PC-3 (cell line): Measurements from ENCODE around the gene IFI30. TPM values are rescaled to one million over a fixed set of nuclear protein-coding genes. Genes with fewer than 3 reads are reported as not detected.

Experiments used
- ATAC-seq: fragments of 200-7000 bp; cut with Tn5 transposase; 2 replicates; pipeline ENCODE4 v1.9.1; 2020; ENCODE audit warnings: mild to moderate bottlenecking, moderate library complexity
- BruUV-seq: library from RNA; stranded (reverse); fragments of 400-500 nt; replicated peaks from 2 replicates; lab custom pipeline; 2021; lab: Mats Ljungman, UMichigan
- CTCF ChIA-PET: fragments of 300-600 bp; sonication (Branson Sonifier 250); formaldehyde crosslinking; loops from one replicate; lab custom pipeline; 2022; ENCODE audit warnings: antibody characterized with exemption; lab: Charles Lee
- POLR2A ChIA-PET: fragments of 300-600 bp; sonication (Branson Sonifier 250); formaldehyde crosslinking; loops from one replicate; lab custom pipeline; 2022; ENCODE audit warnings: antibody characterized with exemption; ENCODE audit not compliant: unreplicated experiment; lab: Charles Lee
- DNase-seq: peaks from one replicate; pipeline ENCODE4 v3.0.0-alpha.2; 2015
- H2AFZ ChIP-seq: fragments of 300-600 bp; sonication (generic); 2 replicates; pipeline ENCODE4 v1.6.0; 2016; ENCODE audit warnings: antibody characterized with exemption, low read length
- H3F3A ChIP-seq: fragments of 300-600 bp; sonication (generic); one replicate; pipeline ENCODE4 v1.6.0; 2017; ENCODE audit warnings: antibody characterized with exemption, low read length, control low read depth, mild to moderate bottlenecking; ENCODE audit not compliant: unreplicated experiment
- H3K27ac ChIP-seq: fragments of 300-600 bp; sonication (generic); 2 replicates; pipeline ENCODE4 v1.5.1; 2016; ENCODE audit warnings: mild to moderate bottlenecking, low read length
- H3K27me3 ChIP-seq: fragments of 300-600 bp; sonication (generic); 2 replicates; pipeline ENCODE4 v1.6.1; 2016; ENCODE audit warnings: low read length, mixed read lengths
- H3K36me3 ChIP-seq: fragments of 300-600 bp; sonication (generic); 2 replicates; pipeline ENCODE4 v1.6.1; 2016; ENCODE audit warnings: low read depth, mixed run types, low read length, mixed read lengths
- H3K4me1 ChIP-seq: fragments of 300-600 bp; sonication (generic); 2 replicates; pipeline ENCODE4 v1.5.1; 2016; ENCODE audit warnings: low read length; ENCODE audit not compliant: insufficient read depth
- H3K4me2 ChIP-seq: fragments of 300-600 bp; sonication (generic); 2 replicates; pipeline ENCODE4 v1.6.0; 2016; ENCODE audit warnings: low read length
- H3K4me3 ChIP-seq: fragments of 300-600 bp; sonication (generic); 2 replicates; pipeline ENCODE4 v1.5.1; 2016; ENCODE audit warnings: mild to moderate bottlenecking, low read length, mixed read lengths
- H3K79me2 ChIP-seq: fragments of 300-600 bp; sonication (generic); 2 replicates; pipeline ENCODE4 v1.6.1; 2017; ENCODE audit warnings: low read length, mixed read lengths
- H3K9ac ChIP-seq: fragments of 300-600 bp; sonication (generic); 2 replicates; pipeline ENCODE4 v1.6.0; 2016; ENCODE audit warnings: mild to moderate bottlenecking, low read length
- H3K9me2 ChIP-seq: fragments of 300-600 bp; sonication (generic); replicated peaks from 2 replicates; pipeline ENCODE4 v1.6.1; 2016; ENCODE audit warnings: mixed run types, low read length, mixed read lengths
- H3K9me3 ChIP-seq: fragments of 300-600 bp; sonication (generic); 2 replicates; pipeline ENCODE4 v1.6.1; 2016; ENCODE audit warnings: low read length, mixed read lengths
- H4K20me1 ChIP-seq: fragments of 300-600 bp; sonication (generic); 2 replicates; pipeline ENCODE4 v1.6.1; 2016; ENCODE audit warnings: low read length, mixed read lengths
- CTCF ChIP-seq: fragments of 300-600 bp; sonication (generic); conservative IDR thresholded peaks from 2 replicates; pipeline ENCODE4 v1.5.1; 2017; ENCODE audit warnings: antibody characterized with exemption, low read depth, mild to moderate bottlenecking, low read length
- EZH2 ChIP-seq: fragments of 300-600 bp; sonication (generic); IDR thresholded peaks from one replicate; pipeline ENCODE4 v1.6.1; 2017; ENCODE audit warnings: antibody characterized with exemption, mild to moderate bottlenecking, low read length; ENCODE audit not compliant: unreplicated experiment
- EZH2phosphoT487 ChIP-seq: fragments of 300-600 bp; sonication (generic); IDR thresholded peaks from 2 replicates; pipeline ENCODE4 v1.6.1; 2018; ENCODE audit warnings: mild to moderate bottlenecking, antibody characterized with exemption, low read length, borderline replicate concordance
- intact Hi-C: fragments of 100-400 bp; cut with micrococcal nuclease; formaldehyde crosslinking; loops from 2 replicates; pipeline ENCODE4 v1.9.0; 2023
- total RNA-seq: library from RNA; depleted of rRNA; stranded (reverse); fragments of >200 nt; gene quantifications from 2 replicates; pipeline ENCODE4 v1.2.3, GENCODE V29; 2014

IFI30 gene
- total RNA-seq, 1 experiment from 2014 or later, result 31.1 TPM

GRCh38 chr19:18150776-18151624 is 22.6 kb upstream of the IFI30 start:
- peak overlapping the region; percentile 80; the same call in 1 of the 2 replicates for H3K4me3 ChIP-seq
- DNase-seq (no peak), ATAC-seq (no peak)
- peaks cover 12% of the 10 kb centered on the region for H3K4me1 ChIP-seq
- peak overlapping the region; percentile 95 for H3K4me2 ChIP-seq
- peak overlapping the region; percentile 99; the same call in 1 of the 2 replicates for H3K9ac ChIP-seq
- CTCF ChIA-PET, result interaction anchor here (0.6 kb wide), 1 partner anchor 9 kb away, joined by 3 read pairs; no protein-coding TSS in a partner anchor
- H4K20me1 ChIP-seq, result no peaks in the 10 kb centered on the region; the same call in 1 of the 2 replicates
- intact Hi-C loops, result no loop called here
- no peak for TF ChIP-seq CTCF
- no peak for TF ChIP-seq EZH2phosphoT487
- TF ChIP-seq EZH2, result no peak
- H3K27ac ChIP-seq, result no peak overlapping the region
- H3K27me3 ChIP-seq, result no peaks in the 10 kb centered on the region
- H3K9me3 ChIP-seq, result no peaks in the 10 kb centered on the region
- POLR2A ChIA-PET, result no interaction called here
- H3K9me2 ChIP-seq, result no peaks in the 10 kb centered on the region
- no peak overlapping the region for H2AFZ ChIP-seq
- no TSS peak for BruUV-seq
- H3K79me2 ChIP-seq, result peaks cover 26% of the 10 kb centered on the region
- H3K36me3 ChIP-seq, result no peaks in the 10 kb centered on the region
- no peaks in the 10 kb centered on the region for H3F3A ChIP-seq

- Histone ChIP-seq H3K27me3 (no peaks in the 10 kb centered on the region), H3K9me2 (no peaks in the 10 kb centered on the region), H3K4me2 (peak overlapping the region; percentile 95), H3K4me1 (peaks cover 18% of the 10 kb centered on the region), H3K4me3 (peak overlapping the region; percentile 80), H3K79me2 (peaks cover 30% of the 10 kb centered on the region), H2AFZ (peak overlapping the region; percentile 94), H3F3A (no peaks in the 10 kb centered on the region), H3K9me3 (no peaks in the 10 kb centered on the region), H4K20me1 (no peaks in the 10 kb centered on the region; the same call in 1 of the 2 replicates), H3K36me3 (0 out of 2 replicates have a peak, but pooled peaks cover 5% of the 10 kb centered on the region), H3K27ac (peak overlapping the region; percentile 46), H3K9ac (peak overlapping the region; percentile 99)
- POLR2A ChIA-PET, result interaction anchor here (0.6 kb wide), 1 partner anchor 32 kb away, joined by 3 read pairs; no protein-coding TSS in a partner anchor
- ATAC-seq, result peak; percentile 57
- CTCF ChIA-PET, result interaction anchor here (0.6 to 1.5 kb wide), 2 partner anchors 39 to 58 kb away, joined by 3 to 13 read pairs; no protein-coding TSS in a partner anchor
- BruUV-seq, result TSS peak; percentile 87
- DNase-seq, result peak; percentile 96
- intact Hi-C loops, result loop anchor here (1.0 kb wide), 1 partner anchor 39 kb away; no protein-coding TSS in a partner anchor
- TF ChIP-seq CTCF, result peak; percentile 66
- TF ChIP-seq EZH2phosphoT487, result no peak
These were observed 21.2 kb upstream of the IFI30 start for GRCh38 chr19:18152442-18152816.
